Esophagus muscularis mucosa (tissue), 3 donors: ENCODE data around the gene FAM227B.
A peak's percentile ranks its signal among the peaks of the same experiment; 100 is the strongest.

ENCODE experiments used
- CTCF ChIP-seq, 3 experiments: fragments of 200-600 bp in 2 of 3; fragments of 450-650 bp in 1 of 3; sonication (generic) in 2 of 3; IDR thresholded peaks; one replicate each; pipeline ENCODE4 v1.5.1; 2017 to 2019; ENCODE audit warnings: antibody characterized with exemption in 3 of 3, mild to moderate bottlenecking in 2 of 3, moderate library complexity in 1 of 3
- POLR2A ChIP-seq: fragments of 450-650 bp; IDR thresholded peaks from one replicate; pipeline ENCODE4 v1.6.1; 2017; ENCODE audit warnings: antibody characterized with exemption, moderate library complexity, mild to moderate bottlenecking, low read depth
- POLR2AphosphoS5 ChIP-seq, 2 donors: sonication (generic); formaldehyde crosslinking; IDR thresholded peaks; one replicate each; pipeline ENCODE4 v1.6.1; 2017; ENCODE audit warnings: antibody characterized with exemption in 2 of 2

- TF ChIP-seq CTCF (IDR thresholded peaks at IDR 0.05): peak in 2 of 3 experiments; percentile 9 to 23
- peak; percentile 98 to 99 for TF ChIP-seq POLR2AphosphoS5 (IDR thresholded peaks at IDR 0.05)
- peak; percentile 93 for TF ChIP-seq POLR2A
Observed at GRCh38 chr15:49620658-49621368, at the start of gene FAM227B, which contains the start of gene DTWD1.
